ENCODE measurements around the gene SLX9. TPM values are rescaled to one million over a fixed set of nuclear protein-coding genes. Genes with fewer than 3 reads are reported as not detected.

SLX9 gene
- polyA plus RNA-seq, 1 of the 3 experiments (the other 2 are of a cell fraction), result 42.9 TPM

GRCh38 chr21:44952116-44952928, 12.5 kb downstream of the SLX9 start:
- H3K9me3 ChIP-seq, result no peaks in the 10 kb centered on the region
- H3K36me3 ChIP-seq (replicated peaks in 1 of 2; ENCODE audit: control insufficient read depth in 1 of 2, insufficient read depth in 2 of 2, low read length in 1 of 2), result peaks cover 4 to 49% of the 10 kb centered on the region in 2 experiments
- H3K9ac ChIP-seq, result no peak overlapping the region
- H3F3A ChIP-seq (replicated peaks; ENCODE audit: insufficient read depth), result no peaks in the 10 kb centered on the region
- no peak overlapping the region; a peak in 1 of 4 replicates for H3K27ac ChIP-seq (ENCODE audit: low read depth in 2 of 2, low read length in 1 of 2)
- POLR2A ChIA-PET, result no interaction called here
- 100% methylated on average over 12 of the region's 24 CpGs for WGBS (ENCODE audit: low lambda C conversion rate)
- no peak overlapping the region for H2AFZ ChIP-seq (ENCODE audit: low read depth)
- H3K79me2 ChIP-seq (ENCODE audit: insufficient read depth), result peaks cover 46% of the 10 kb centered on the region; the same call in 1 of the 2 replicates
- no peak for TF ChIP-seq GABPA (IDR thresholded peaks at IDR 0.05; ENCODE audit: low read depth)
- no peak for TF ChIP-seq FOXM1 (IDR thresholded peaks at IDR 0.05; ENCODE audit: low read depth)
- no peak for TF ChIP-seq TEAD4 (IDR thresholded peaks at IDR 0.05; ENCODE audit: borderline replicate concordance, insufficient read depth)
- TF ChIP-seq USF1 (IDR thresholded peaks at IDR 0.05; ENCODE audit: borderline replicate concordance, low read depth), result no peak
- TF ChIP-seq PBX3 (IDR thresholded peaks at IDR 0.05), result no peak
- TF ChIP-seq MEF2A (IDR thresholded peaks at IDR 0.05; ENCODE audit: borderline replicate concordance, low read depth), result no peak
- no peak for TF ChIP-seq TCF12 (IDR thresholded peaks at IDR 0.05)
- TF ChIP-seq RFX5 (IDR thresholded peaks at IDR 0.05; ENCODE audit: low read length), result no peak
- no peak for TF ChIP-seq FOXJ3 (CRISPR knock-in tag; IDR thresholded peaks at IDR 0.05)
- no peak for TF ChIP-seq IRF3 (IDR thresholded peaks at IDR 0.05; ENCODE audit: low read depth, low read length)
- no peak for TF ChIP-seq YY1 (IDR thresholded peaks at IDR 0.05; ENCODE audit: low read depth)
- peaks cover 17% of the 10 kb centered on the region for H4K20me1 ChIP-seq (ENCODE audit: insufficient read depth)
- no peak for DNase-seq
- H3K4me3 ChIP-seq (ENCODE audit: low read depth in 2 of 2, low read length in 1 of 2), result no peak overlapping the region
- no peak overlapping the region for H3K4me2 ChIP-seq
- no peaks in the 10 kb centered on the region for H3K27me3 ChIP-seq (ENCODE audit: insufficient read depth)
- H3K9me2 ChIP-seq, result no peaks in the 10 kb centered on the region
- peaks cover 0 to 2% of the 10 kb centered on the region in 2 experiments; a peak in 1 of 4 replicates for H3K4me1 ChIP-seq (ENCODE audit: control insufficient read depth in 1 of 2, insufficient read depth in 2 of 2, low read depth in 1 of 2, low read length in 1 of 2)
- CTCF ChIA-PET, result interaction anchor here (0.7 to 16.8 kb wide), 7 partner anchors 9 to 186 kb away, joined by 3 to 357 read pairs (median 5); partner anchors contain the start of gene SLX9

- WGBS (ENCODE audit: low lambda C conversion rate), result 100% methylated on average over 9 of the region's 25 CpGs
- no peak overlapping the region for H3K27ac ChIP-seq (ENCODE audit: low read depth in 2 of 2, low read length in 1 of 2)
- no peak overlapping the region for H3K4me3 ChIP-seq (ENCODE audit: low read depth in 2 of 2, low read length in 1 of 2)
- CTCF ChIA-PET, result interaction anchor here (1.0 to 16.8 kb wide), 5 partner anchors 9 to 186 kb away, joined by 3 to 357 read pairs (median 6); no protein-coding TSS in a partner anchor
- TF ChIP-seq USF2 (IDR thresholded peaks at IDR 0.05; ENCODE audit: borderline replicate concordance, low read depth, low read length), result no peak
- no peak for TF ChIP-seq JUND (IDR thresholded peaks at IDR 0.05)
- no peak for TF ChIP-seq TAF1 (IDR thresholded peaks at IDR 0.05; ENCODE audit: borderline replicate concordance, low read depth, low read length)
- TF ChIP-seq FOXM1 (IDR thresholded peaks at IDR 0.05; ENCODE audit: low read depth), result no peak
- no peak for TF ChIP-seq REST (IDR thresholded peaks at IDR 0.05; ENCODE audit: low read depth, low read length)
- no peak for TF ChIP-seq MEF2A (IDR thresholded peaks at IDR 0.05; ENCODE audit: borderline replicate concordance, low read depth)
- TF ChIP-seq GABPA (IDR thresholded peaks at IDR 0.05; ENCODE audit: low read depth), result no peak
- TF ChIP-seq MXI1 (IDR thresholded peaks at IDR 0.05; ENCODE audit: low read depth, low read length), result no peak
- TF ChIP-seq RFX5 (IDR thresholded peaks at IDR 0.05; ENCODE audit: low read length), result no peak
- TF ChIP-seq CHD2 (IDR thresholded peaks at IDR 0.05; ENCODE audit: low read length, partially characterized antibody), result no peak
- peaks cover 4 to 46% of the 10 kb centered on the region in 2 experiments for H3K36me3 ChIP-seq (replicated peaks in 1 of 2; ENCODE audit: control insufficient read depth in 1 of 2, insufficient read depth in 2 of 2, low read length in 1 of 2)
- peaks cover 47% of the 10 kb centered on the region; the same call in 1 of the 2 replicates for H3K79me2 ChIP-seq (ENCODE audit: insufficient read depth)
- no peak overlapping the region for H2AFZ ChIP-seq (ENCODE audit: low read depth)
- H3K4me2 ChIP-seq, result no peak overlapping the region
- POLR2A ChIA-PET, result no interaction called here
- H3K9me2 ChIP-seq, result no peaks in the 10 kb centered on the region
- H4K20me1 ChIP-seq (ENCODE audit: insufficient read depth), result peaks cover 13% of the 10 kb centered on the region
- H3F3A ChIP-seq (replicated peaks; ENCODE audit: insufficient read depth), result no peaks in the 10 kb centered on the region
- DNase-seq, result no peak
- no peak overlapping the region for H3K9ac ChIP-seq
- H3K9me3 ChIP-seq, result no peaks in the 10 kb centered on the region
- H3K4me1 ChIP-seq (ENCODE audit: control insufficient read depth in 1 of 2, insufficient read depth in 2 of 2, low read depth in 1 of 2, low read length in 1 of 2), result peaks cover 0 to 3% of the 10 kb centered on the region in 2 experiments; a peak in 1 of 4 replicates
- no peaks in the 10 kb centered on the region for H3K27me3 ChIP-seq (ENCODE audit: insufficient read depth)
These were observed 13.2 kb downstream of the SLX9 start for GRCh38 chr21:44952929-44953627.

Data from SK-N-SH (cell line).